HepG2 (cell line): ENCODE measurements around the gene CAMKV. TPM values are rescaled to one million over a fixed set of nuclear protein-coding genes. Genes with fewer than 3 reads are reported as not detected.
A peak's percentile ranks its signal among the peaks of the same experiment; 100 is the strongest.

Experiments
- GFI1 ChIP-seq: sonication (generic); formaldehyde crosslinking; IDR thresholded peaks from 2 replicates; pipeline ENCODE4 v1.5.0; 2020; ENCODE audit warnings: missing genetic modification reagents, mild to moderate bottlenecking, borderline replicate concordance
- GLI4 ChIP-seq: sonication (generic); formaldehyde crosslinking; IDR thresholded peaks from 2 replicates; pipeline ENCODE4 v1.5.1; 2020; ENCODE audit warnings: missing genetic modification reagents, mild to moderate bottlenecking, moderate library complexity, borderline replicate concordance
- HES4 ChIP-seq: sonication (generic); formaldehyde crosslinking; IDR thresholded peaks from 2 replicates; pipeline ENCODE4 v1.9.0; 2021; ENCODE audit warnings: mild to moderate bottlenecking, missing genetic modification reagents, borderline replicate concordance
- HOXA7 ChIP-seq: sonication (generic); formaldehyde crosslinking; IDR thresholded peaks from 2 replicates; pipeline ENCODE4 v1.8.1; 2022; ENCODE audit warnings: mild to moderate bottlenecking, missing genetic modification reagents, moderate library complexity
- HOXD1 ChIP-seq: sonication (generic); formaldehyde crosslinking; IDR thresholded peaks from 2 replicates; pipeline ENCODE4 v1.5.0; 2020; ENCODE audit warnings: missing genetic modification reagents
- KDM2A ChIP-seq: sonication (generic); formaldehyde crosslinking; IDR thresholded peaks from 2 replicates; pipeline ENCODE4 v1.4.0; 2020; ENCODE audit warnings: low read depth, missing genetic modification reagents, borderline replicate concordance
- NKX3-1 ChIP-seq: sonication (generic); formaldehyde crosslinking; IDR thresholded peaks from 2 replicates; pipeline ENCODE4 v1.5.0; 2020; ENCODE audit warnings: missing genetic modification reagents
- PCBP2 ChIP-seq: fragments of 200-400 bp; formaldehyde crosslinking; optimal IDR thresholded peaks from 2 replicates; pipeline ENCODE3; 2018; ENCODE audit warnings: low read length, low read depth; ENCODE audit not compliant: poor library complexity, severe bottlenecking
- PHF21A ChIP-seq: sonication (generic); formaldehyde crosslinking; IDR thresholded peaks from 2 replicates; pipeline ENCODE4 v1.5.0; 2020; ENCODE audit warnings: mild to moderate bottlenecking, missing genetic modification reagents
- RCOR2 ChIP-seq: IDR thresholded peaks from 2 replicates; pipeline ENCODE4 v1.6.1; 2016; ENCODE audit warnings: missing biosample characterization, missing genetic modification reagents
- STAT5B ChIP-seq: sonication (generic); formaldehyde crosslinking; IDR thresholded peaks from 2 replicates; pipeline ENCODE4 v1.4.0; 2020; ENCODE audit warnings: missing genetic modification reagents
- ZBTB7A ChIP-seq: sonication (generic); formaldehyde crosslinking; IDR thresholded peaks from 2 replicates; pipeline ENCODE4 v1.8.0; 2022; ENCODE audit warnings: mild to moderate bottlenecking, missing genetic modification reagents
- ZFP36 ChIP-seq: fragments of 150-350 bp; IDR thresholded peaks from 2 replicates; pipeline ENCODE4 v1.6.1; 2018; ENCODE audit warnings: borderline replicate concordance, low read length, low read depth; ENCODE audit not compliant: partially characterized antibody
- ZFP37 ChIP-seq: sonication (generic); formaldehyde crosslinking; IDR thresholded peaks from 2 replicates; pipeline ENCODE4 v1.4.0; 2020; ENCODE audit warnings: missing genetic modification reagents, borderline replicate concordance
- ZMYM2 ChIP-seq: sonication (generic); formaldehyde crosslinking; IDR thresholded peaks from 2 replicates; pipeline ENCODE4 v1.8.0; 2022; ENCODE audit warnings: mild to moderate bottlenecking, missing genetic modification reagents
- ZNF335 ChIP-seq: sonication (generic); formaldehyde crosslinking; IDR thresholded peaks from 2 replicates; pipeline ENCODE4 v1.4.0; 2020; ENCODE audit warnings: missing genetic modification reagents
- ZNF460 ChIP-seq: sonication (generic); formaldehyde crosslinking; IDR thresholded peaks from 2 replicates; pipeline ENCODE4 v1.5.1; 2020; ENCODE audit warnings: missing genetic modification reagents, mild to moderate bottlenecking, borderline replicate concordance
- ZNF484 ChIP-seq: sonication (generic); formaldehyde crosslinking; IDR thresholded peaks from 2 replicates; pipeline ENCODE4 v1.5.1; 2020; ENCODE audit warnings: mild to moderate bottlenecking, low read depth, missing genetic modification reagents, borderline replicate concordance
- ZNF496 ChIP-seq: sonication (generic); formaldehyde crosslinking; IDR thresholded peaks from 2 replicates; pipeline ENCODE4 v1.8.1; 2023; ENCODE audit warnings: mild to moderate bottlenecking, moderate library complexity, missing genetic modification reagents; ENCODE audit not compliant: insufficient replicate concordance
- ZNF724P ChIP-seq: sonication (generic); formaldehyde crosslinking; IDR thresholded peaks from 2 replicates; pipeline ENCODE4 v1.8.0; 2022; ENCODE audit warnings: missing genetic modification reagents, borderline replicate concordance
- ZZZ3 ChIP-seq: sonication (generic); formaldehyde crosslinking; IDR thresholded peaks from 2 replicates; pipeline ENCODE4 v1.4.0; 2020; ENCODE audit warnings: missing genetic modification reagents, mild to moderate bottlenecking, borderline replicate concordance
- polyA plus RNA-seq, 8 experiments: library from polyadenylated mRNA; depleted of rRNA in 3 of 8; stranded (reverse) in 7 of 8; unstranded in 1 of 8; fragments of >200 nt; fragmentation: Illumina TruSeq in 4 of 8; extraction: Trizol in 4 of 8; gene quantifications; 2 replicates each; pipeline versions ENCODE4 v1.2.1 to v1.2.3, GENCODE V29; 2011 to 2016; ENCODE audit warnings: low read depth in 4 of 8, missing spikeins in 1 of 8, mixed read lengths in 1 of 8; ENCODE audit not compliant: insufficient read depth in 1 of 8
- total RNA-seq, 5 experiments: library from RNA; depleted of rRNA; stranded (reverse); fragments of >200 nt; fragmentation: Illumina TruSeq; extraction: Trizol; gene quantifications; 2 replicates each; pipeline ENCODE4 v1.2.3, GENCODE V29; 2016; ENCODE audit warnings: low read depth in 1 of 5
- TF ChIP-seq, protein P1 (sequence below): sonication (generic); formaldehyde crosslinking; IDR thresholded peaks from 2 replicates; pipeline ENCODE4 v1.5.0; 2020; ENCODE audit warnings: missing genetic modification reagents
- TF ChIP-seq, protein P2 (sequence below): sonication (generic); formaldehyde crosslinking; IDR thresholded peaks from 2 replicates; pipeline ENCODE4 v1.8.1; 2023; ENCODE audit warnings: mild to moderate bottlenecking, missing genetic modification reagents, borderline replicate concordance
- TF ChIP-seq, protein P3 (sequence below): sonication (generic); formaldehyde crosslinking; IDR thresholded peaks from 2 replicates; pipeline ENCODE4 v1.4.0; 2020; ENCODE audit warnings: missing genetic modification reagents, borderline replicate concordance
- TF ChIP-seq, protein P4 (sequence below): IDR thresholded peaks from 2 replicates; pipeline ENCODE4 v1.6.1; 2016; ENCODE audit warnings: missing compliant biosample characterization, missing genetic modification reagents, borderline replicate concordance

The CAMKV gene
- total and polyA plus RNA-seq, 2 of the 13 experiments (the other 11 are each of a cell fraction or from before 2014, with no cell fraction given), result 0.13 to 0.15 TPM

DNA sequence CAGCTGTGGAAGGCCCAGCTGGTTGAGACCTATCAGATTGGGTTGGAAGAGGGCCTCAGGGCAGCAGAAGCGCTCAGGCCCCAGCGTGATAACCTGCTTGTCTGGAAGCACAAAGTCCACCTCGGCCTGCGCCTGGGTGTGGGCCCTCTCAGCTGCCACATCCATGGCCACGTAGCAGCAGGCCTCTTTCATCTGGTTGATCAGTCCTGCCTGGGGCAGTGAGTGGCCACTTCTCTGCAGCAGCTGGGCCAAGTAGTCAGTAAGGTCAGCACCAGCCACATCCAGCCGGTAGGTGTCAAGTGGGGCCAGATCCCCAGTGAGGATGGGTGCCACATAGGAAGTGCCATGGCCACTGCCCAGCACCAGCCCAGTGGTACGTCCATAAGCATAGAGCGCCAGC is 3.9 kb upstream of the CAMKV start (continued):
- TF ChIP-seq, protein P1, sequence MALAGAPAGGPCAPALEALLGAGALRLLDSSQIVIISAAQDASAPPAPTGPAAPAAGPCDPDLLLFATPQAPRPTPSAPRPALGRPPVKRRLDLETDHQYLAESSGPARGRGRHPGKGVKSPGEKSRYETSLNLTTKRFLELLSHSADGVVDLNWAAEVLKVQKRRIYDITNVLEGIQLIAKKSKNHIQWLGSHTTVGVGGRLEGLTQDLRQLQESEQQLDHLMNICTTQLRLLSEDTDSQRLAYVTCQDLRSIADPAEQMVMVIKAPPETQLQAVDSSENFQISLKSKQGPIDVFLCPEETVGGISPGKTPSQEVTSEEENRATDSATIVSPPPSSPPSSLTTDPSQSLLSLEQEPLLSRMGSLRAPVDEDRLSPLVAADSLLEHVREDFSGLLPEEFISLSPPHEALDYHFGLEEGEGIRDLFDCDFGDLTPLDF (CRISPR knock-in tag), result no peak
- TF ChIP-seq ZMYM2 (CRISPR knock-in tag) (no peak), ZNF724P (CRISPR knock-in tag) (no peak), PCBP2 (no peak), KDM2A (CRISPR knock-in tag) (no peak; the same call in 1 of the 2 replicates), ZFP37 (no peak), RCOR2 (CRISPR knock-in tag) (peak; percentile 38; the same call in 1 of the 2 replicates), ZNF484 (no peak), HOXD1 (CRISPR knock-in tag) (no peak), GFI1 (no peak), ZNF460 (CRISPR knock-in tag) (no peak; the same call in 1 of the 2 replicates), NKX3-1 (CRISPR knock-in tag) (no peak), HES4 (CRISPR knock-in tag) (no peak), ZNF496 (CRISPR knock-in tag) (no peak), HOXA7 (no peak), STAT5B (CRISPR knock-in tag) (no peak), ZFP36 (no peak), ZBTB7A (CRISPR knock-in tag) (no peak), ZZZ3 (CRISPR knock-in tag) (no peak; the same call in 1 of the 2 replicates), GLI4 (CRISPR knock-in tag) (no peak), ZNF335 (CRISPR knock-in tag) (no peak), PHF21A (CRISPR knock-in tag) (no peak)
- TF ChIP-seq, protein P2, sequence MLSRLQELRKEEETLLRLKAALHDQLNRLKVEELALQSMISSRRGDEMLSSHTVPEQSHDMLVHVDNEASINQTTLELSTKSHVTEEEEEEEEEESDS (CRISPR knock-in tag), result no peak
- TF ChIP-seq, protein P3, sequence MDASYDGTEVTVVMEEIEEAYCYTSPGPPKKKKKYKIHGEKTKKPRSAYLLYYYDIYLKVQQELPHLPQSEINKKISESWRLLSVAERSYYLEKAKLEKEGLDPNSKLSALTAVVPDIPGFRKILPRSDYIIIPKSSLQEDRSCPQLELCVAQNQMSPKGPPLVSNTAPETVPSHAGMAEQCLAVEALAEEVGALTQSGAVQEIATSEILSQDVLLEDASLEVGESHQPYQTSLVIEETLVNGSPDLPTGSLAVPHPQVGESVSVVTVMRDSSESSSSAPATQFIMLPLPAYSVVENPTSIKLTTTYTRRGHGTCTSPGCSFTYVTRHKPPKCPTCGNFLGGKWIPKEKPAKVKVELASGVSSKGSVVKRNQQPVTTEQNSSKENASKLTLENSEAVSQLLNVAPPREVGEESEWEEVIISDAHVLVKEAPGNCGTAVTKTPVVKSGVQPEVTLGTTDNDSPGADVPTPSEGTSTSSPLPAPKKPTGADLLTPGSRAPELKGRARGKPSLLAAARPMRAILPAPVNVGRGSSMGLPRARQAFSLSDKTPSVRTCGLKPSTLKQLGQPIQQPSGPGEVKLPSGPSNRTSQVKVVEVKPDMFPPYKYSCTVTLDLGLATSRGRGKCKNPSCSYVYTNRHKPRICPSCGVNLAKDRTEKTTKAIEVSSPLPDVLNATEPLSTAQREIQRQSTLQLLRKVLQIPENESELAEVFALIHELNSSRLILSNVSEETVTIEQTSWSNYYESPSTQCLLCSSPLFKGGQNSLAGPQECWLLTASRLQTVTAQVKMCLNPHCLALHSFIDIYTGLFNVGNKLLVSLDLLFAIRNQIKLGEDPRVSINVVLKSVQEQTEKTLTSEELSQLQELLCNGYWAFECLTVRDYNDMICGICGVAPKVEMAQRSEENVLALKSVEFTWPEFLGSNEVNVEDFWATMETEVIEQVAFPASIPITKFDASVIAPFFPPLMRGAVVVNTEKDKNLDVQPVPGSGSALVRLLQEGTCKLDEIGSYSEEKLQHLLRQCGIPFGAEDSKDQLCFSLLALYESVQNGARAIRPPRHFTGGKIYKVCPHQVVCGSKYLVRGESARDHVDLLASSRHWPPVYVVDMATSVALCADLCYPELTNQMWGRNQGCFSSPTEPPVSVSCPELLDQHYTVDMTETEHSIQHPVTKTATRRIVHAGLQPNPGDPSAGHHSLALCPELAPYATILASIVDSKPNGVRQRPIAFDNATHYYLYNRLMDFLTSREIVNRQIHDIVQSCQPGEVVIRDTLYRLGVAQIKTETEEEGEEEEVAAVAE (CRISPR knock-in tag), result 0 out of 2 replicates have a peak, but pooled peaks have one; percentile 27
- TF ChIP-seq, protein P4, sequence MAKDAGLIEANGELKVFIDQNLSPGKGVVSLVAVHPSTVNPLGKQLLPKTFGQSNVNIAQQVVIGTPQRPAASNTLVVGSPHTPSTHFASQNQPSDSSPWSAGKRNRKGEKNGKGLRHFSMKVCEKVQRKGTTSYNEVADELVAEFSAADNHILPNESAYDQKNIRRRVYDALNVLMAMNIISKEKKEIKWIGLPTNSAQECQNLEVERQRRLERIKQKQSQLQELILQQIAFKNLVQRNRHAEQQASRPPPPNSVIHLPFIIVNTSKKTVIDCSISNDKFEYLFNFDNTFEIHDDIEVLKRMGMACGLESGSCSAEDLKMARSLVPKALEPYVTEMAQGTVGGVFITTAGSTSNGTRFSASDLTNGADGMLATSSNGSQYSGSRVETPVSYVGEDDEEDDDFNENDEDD (CRISPR knock-in tag), result peak; percentile 37; the same call in 1 of the 2 replicates
